Measurements from ENCODE around the gene LRRC74B. TPM values are rescaled to one million over a fixed set of nuclear protein-coding genes. Genes with fewer than 3 reads are reported as not detected.

Gene LRRC74B, protein sequence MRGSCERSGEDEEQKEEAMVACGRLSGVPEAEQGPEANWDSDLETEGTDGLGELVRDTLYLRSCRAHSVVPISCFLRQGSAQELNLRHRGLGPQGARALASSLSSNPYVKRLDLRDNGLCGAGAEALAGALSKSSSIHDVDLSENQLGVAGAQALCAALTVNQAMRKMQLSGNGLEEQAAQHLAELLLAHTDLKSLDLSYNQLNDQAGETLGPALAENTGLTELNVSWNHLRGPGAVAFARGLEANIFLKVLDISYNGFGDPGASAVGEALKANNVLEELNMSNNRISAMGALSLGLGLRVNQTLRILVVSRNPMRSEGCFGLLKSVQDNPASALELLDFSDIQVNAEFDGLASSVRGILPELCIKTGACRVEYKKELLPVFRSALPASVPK
- total RNA-seq (2022) (not detected in 2 replicates), Bru-seq, nascent RNA (not detected), BruChase-seq, experiment 1, labeled RNA remaining after a 6-hour chase (percentile 14 among the genes with signal in this experiment), BruChase-seq, experiment 2, labeled RNA remaining after a 2-hour chase (percentile 12 among the genes with signal in this experiment)
- long read RNA-seq: 0 reads

DNA sequence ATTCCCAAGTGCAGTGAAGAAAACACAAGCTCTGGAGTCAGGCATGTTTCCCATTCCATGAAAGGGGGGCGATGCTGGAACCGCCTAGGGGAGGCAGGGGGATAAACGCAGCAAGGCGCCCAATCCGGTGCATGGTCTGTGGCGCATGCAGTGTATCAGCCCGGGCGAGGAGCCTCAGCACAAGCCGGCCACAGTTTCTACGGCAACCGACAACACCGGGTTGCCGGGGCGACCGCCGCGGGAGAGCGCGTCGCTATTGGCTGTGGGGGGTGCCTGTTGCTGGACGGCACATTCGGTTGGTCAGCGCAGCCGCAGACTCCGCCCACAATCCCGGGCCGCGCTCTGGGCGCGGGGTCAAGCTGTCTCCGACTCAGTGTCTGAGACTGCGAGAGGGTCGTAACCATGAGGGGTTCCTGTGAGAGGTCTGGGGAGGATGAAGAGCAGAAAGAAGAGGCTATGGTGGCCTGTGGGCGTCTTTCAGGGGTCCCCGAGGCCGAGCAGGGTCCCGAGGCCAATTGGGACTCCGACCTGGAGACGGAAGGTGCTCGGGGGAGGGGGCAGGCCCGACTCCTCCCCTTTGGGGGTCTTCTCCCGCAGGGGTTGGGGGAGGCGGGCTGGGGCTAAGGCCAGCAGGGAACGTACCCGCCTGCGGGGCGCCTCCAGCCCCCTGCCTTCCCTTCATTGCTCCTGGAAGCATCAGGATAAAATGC, at the start of gene LRRC74B:
TSS of gene LRRC74B (plus strand) at position 362 of the 710 bp plus-strand sequence. CDS start at position 403, 41 bp downstream.
- no peaks in the 10 kb centered on the region for H3K27me3 Mint-ChIP-seq (ENCODE audit: unreplicated experiment)
- no peaks in the 10 kb centered on the region for H3K9me3 Mint-ChIP-seq (ENCODE audit: low read depth, unreplicated experiment)
- CTCF ChIA-PET: interaction anchor here (0.6 kb wide), 1 partner anchor 160 kb away, joined by 5 read pairs; no protein-coding TSS in a partner anchor

DNA sequence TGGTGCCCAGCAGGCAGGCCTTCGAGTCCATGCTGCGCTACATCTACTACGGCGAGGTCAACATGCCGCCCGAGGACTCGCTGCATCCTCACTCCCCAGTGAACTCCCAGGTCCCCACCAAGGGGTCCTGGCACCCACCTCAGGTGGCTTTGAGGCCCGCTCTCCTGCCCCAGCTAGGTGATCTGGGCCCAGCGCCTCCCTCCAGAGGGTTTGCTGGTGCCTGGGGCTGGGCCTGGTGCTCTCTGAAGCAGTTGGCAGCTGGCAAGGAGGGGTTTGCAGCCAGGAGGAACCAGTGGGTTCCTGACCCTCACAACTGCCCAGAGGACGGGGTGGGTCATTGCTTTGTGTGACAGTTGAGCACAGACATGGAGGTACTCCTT, 49.7 kb upstream of the LRRC74B start:
- no peaks in the 10 kb centered on the region for H3K4me1 Mint-ChIP-seq (ENCODE audit: low read depth, unreplicated experiment)
- no peak overlapping the region for H3K4me3 Mint-ChIP-seq (ENCODE audit: low read depth, unreplicated experiment)
- H3K36me3 Mint-ChIP-seq (ENCODE audit: insufficient read depth, unreplicated experiment): peaks cover 65% of the 10 kb centered on the region
- DNase-seq: no peak
- TF ChIP-seq, protein P1, sequence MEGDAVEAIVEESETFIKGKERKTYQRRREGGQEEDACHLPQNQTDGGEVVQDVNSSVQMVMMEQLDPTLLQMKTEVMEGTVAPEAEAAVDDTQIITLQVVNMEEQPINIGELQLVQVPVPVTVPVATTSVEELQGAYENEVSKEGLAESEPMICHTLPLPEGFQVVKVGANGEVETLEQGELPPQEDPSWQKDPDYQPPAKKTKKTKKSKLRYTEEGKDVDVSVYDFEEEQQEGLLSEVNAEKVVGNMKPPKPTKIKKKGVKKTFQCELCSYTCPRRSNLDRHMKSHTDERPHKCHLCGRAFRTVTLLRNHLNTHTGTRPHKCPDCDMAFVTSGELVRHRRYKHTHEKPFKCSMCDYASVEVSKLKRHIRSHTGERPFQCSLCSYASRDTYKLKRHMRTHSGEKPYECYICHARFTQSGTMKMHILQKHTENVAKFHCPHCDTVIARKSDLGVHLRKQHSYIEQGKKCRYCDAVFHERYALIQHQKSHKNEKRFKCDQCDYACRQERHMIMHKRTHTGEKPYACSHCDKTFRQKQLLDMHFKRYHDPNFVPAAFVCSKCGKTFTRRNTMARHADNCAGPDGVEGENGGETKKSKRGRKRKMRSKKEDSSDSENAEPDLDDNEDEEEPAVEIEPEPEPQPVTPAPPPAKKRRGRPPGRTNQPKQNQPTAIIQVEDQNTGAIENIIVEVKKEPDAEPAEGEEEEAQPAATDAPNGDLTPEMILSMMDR (IDR thresholded peaks at IDR 0.05; ENCODE audit: unreplicated experiment): no peak
- no peaks in the 10 kb centered on the region for H3K27me3 Mint-ChIP-seq (ENCODE audit: unreplicated experiment)
- H3K9me3 Mint-ChIP-seq (ENCODE audit: low read depth, unreplicated experiment): no peaks in the 10 kb centered on the region
- no TSS peak for BruUV-seq (replicated peaks)
- H3K27ac Mint-ChIP-seq (ENCODE audit: unreplicated experiment): no peak overlapping the region
- intact Hi-C loops (cut with micrococcal nuclease; ENCODE audit: unreplicated experiment): no loop called here
- CTCF ChIA-PET: no interaction called here

More for the DNA sequence above, at the start of gene LRRC74B:
- peaks cover 9% of the 10 kb centered on the region for H3K36me3 Mint-ChIP-seq (ENCODE audit: insufficient read depth, unreplicated experiment)
- H3K27ac Mint-ChIP-seq (ENCODE audit: unreplicated experiment): peak within 1 kb of the TSS; percentile 61
- peak; percentile 92 for DNase-seq
- H3K4me1 Mint-ChIP-seq (ENCODE audit: low read depth, unreplicated experiment): peaks cover 33% of the 10 kb centered on the region
- BruUV-seq (replicated peaks): no TSS peak
- peak within 1 kb of the TSS; percentile 73 for H3K4me3 Mint-ChIP-seq (ENCODE audit: low read depth, unreplicated experiment)
- TF ChIP-seq, protein P1 (IDR thresholded peaks at IDR 0.05; ENCODE audit: unreplicated experiment): no peak
- intact Hi-C loops (cut with micrococcal nuclease; ENCODE audit: unreplicated experiment): no loop called here

DNA sequence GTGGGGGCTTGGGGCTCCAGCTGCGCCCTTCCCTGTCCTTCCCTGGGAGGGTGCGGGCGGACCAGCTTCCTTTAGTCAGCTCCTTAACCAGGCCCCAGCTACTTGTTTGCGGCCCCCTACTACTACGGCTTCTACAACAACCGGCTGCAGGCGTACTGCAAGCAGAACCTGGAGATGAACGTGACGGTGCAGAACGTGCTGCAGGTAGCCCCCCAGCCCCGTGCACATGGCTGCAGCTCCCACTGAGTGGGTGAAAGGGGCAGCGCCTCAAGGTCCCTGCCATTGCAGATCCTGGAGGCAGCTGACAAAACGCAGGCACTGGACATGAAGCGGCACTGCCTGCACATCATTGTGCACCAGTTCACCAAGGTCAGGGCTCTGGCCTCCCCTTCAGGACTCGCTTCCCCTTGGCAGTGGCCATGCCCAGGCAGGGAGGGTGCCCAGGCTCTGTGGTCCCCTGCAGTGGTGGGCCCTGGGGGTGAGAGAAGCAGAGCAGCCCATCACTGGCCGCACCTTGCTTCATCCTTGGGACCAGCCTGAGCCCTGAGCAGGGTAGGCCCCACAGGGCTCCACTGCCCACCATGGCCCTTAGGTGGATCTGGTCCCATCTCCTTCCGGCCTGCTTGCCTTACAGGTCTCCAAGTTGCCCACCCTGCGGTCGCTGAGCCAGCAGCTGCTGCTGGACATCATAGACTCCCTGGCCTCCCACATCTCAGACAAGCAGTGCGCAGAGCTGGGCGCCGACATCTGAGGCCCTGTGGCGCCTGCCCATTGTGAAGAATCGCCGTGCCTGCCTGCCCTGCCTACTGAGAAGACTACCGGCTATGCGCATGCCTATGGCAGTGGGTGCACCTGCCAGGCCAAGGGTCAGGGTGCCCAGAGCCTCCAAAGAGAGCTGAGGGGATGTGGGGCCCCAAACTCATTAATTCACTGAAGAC, 48.9 kb upstream of the LRRC74B start:
- no peaks in the 10 kb centered on the region for H3K27me3 Mint-ChIP-seq (ENCODE audit: unreplicated experiment)
- intact Hi-C loops (cut with micrococcal nuclease; ENCODE audit: unreplicated experiment): no loop called here
- H3K27ac Mint-ChIP-seq (ENCODE audit: unreplicated experiment): no peak overlapping the region
- BruUV-seq (replicated peaks): no TSS peak
- H3K4me3 Mint-ChIP-seq (ENCODE audit: low read depth, unreplicated experiment): no peak overlapping the region
- TF ChIP-seq, protein P1 (IDR thresholded peaks at IDR 0.05; ENCODE audit: unreplicated experiment): no peak
- H3K4me1 Mint-ChIP-seq (ENCODE audit: low read depth, unreplicated experiment): no peaks in the 10 kb centered on the region
- no peaks in the 10 kb centered on the region for H3K9me3 Mint-ChIP-seq (ENCODE audit: low read depth, unreplicated experiment)
- peaks cover 71% of the 10 kb centered on the region for H3K36me3 Mint-ChIP-seq (ENCODE audit: insufficient read depth, unreplicated experiment)
- no peak for DNase-seq
- CTCF ChIA-PET: no interaction called here

Data from Calu3 (cell line).